Gastrocnemius medialis (tissue), 4 donors: ENCODE results near the gene GBA2. TPM values are rescaled to one million over a fixed set of nuclear protein-coding genes. Genes with fewer than 3 reads are reported as not detected.

Experiments
- ATAC-seq, 2 donors: fragments of 150-250 bp; one replicate each; pipeline ENCODE4 v1.9.1; 2016
- DNase-seq, 2 donors: peaks; one replicate each; pipeline ENCODE4 v3.0.0-alpha.2; 2019
- H3K27ac ChIP-seq, 4 donors: fragments of 200-600 bp; sonication (generic); 1 replicate in 1 of 4; 2 replicates in 3 of 4; pipeline ENCODE4 v1.5.1; 2016 to 2018; ENCODE audit warnings: mild to moderate bottlenecking in 2 of 4, moderate library complexity in 1 of 4
- H3K27me3 ChIP-seq, 3 donors: fragments of 200-600 bp; sonication (generic) in 2 of 3; 1 replicate in 1 of 3; 2 replicates in 2 of 3; pipeline versions ENCODE4 v1.5.1 to v1.6.0; 2016 to 2019; ENCODE audit warnings: mild to moderate bottlenecking in 1 of 3, moderate library complexity in 1 of 3
- H3K36me3 ChIP-seq, 2 donors: fragments of 200-600 bp; sonication (generic) in 1 of 2; one replicate each; pipeline ENCODE4 v1.5.1; 2017 to 2018
- H3K4me1 ChIP-seq, 2 donors: fragments of 200-600 bp; sonication (generic) in 1 of 2; one replicate each; pipeline ENCODE4 v1.5.1; 2016 to 2017; ENCODE audit warnings: mild to moderate bottlenecking in 2 of 2
- H3K4me3 ChIP-seq, 4 donors: fragments of 200-600 bp; sonication (generic) in 3 of 4; 1 replicate in 1 of 4; 2 replicates in 3 of 4; pipeline ENCODE4 v1.5.1; 2016 to 2019; ENCODE audit warnings: mild to moderate bottlenecking in 2 of 4
- H3K9me3 ChIP-seq, 3 donors: fragments of 200-600 bp; sonication (generic) in 2 of 3; 1 replicate in 1 of 3; 2 replicates in 2 of 3; pipeline ENCODE4 v1.5.1; 2016 to 2019
- POLR2A ChIP-seq, 2 donors: fragments of 450-650 bp; IDR thresholded peaks; one replicate each; pipeline ENCODE4 v1.6.1; 2017; ENCODE audit warnings: antibody characterized with exemption in 2 of 2, mild to moderate bottlenecking in 2 of 2, moderate library complexity in 2 of 2
- in situ Hi-C, 4 donors: fragments of 200-750 bp; cut with MboI; loops; one replicate each; pipeline versions ENCODE4 v1.15.0 to v1.8.0; 2017; ENCODE audit warnings: low sequenced_read_pairs in 4 of 4
- intact Hi-C: fragments of 100-400 bp; cut with DNase I; formaldehyde crosslinking; loops from one replicate; pipeline ENCODE4 v1.15.1; 2023; ENCODE audit warnings: low total_unique reads
- total RNA-seq, 4 donors: library from RNA; depleted of rRNA; stranded (reverse); fragments of >200 nt; gene quantifications; one replicate each; pipeline versions ENCODE4 v1.1.0 to v1.2.3, GENCODE V29; 2016
- TF ChIP-seq, protein P1 (sequence below), 5 experiments: fragments of 450-650 bp in 3 of 5; fragments of 200-600 bp in 2 of 5; sonication (generic) in 2 of 5; IDR thresholded peaks in 4 of 5; conservative IDR thresholded peaks in 1 of 5; 1 replicate in 4 of 5; 2 replicates in 1 of 5; pipeline ENCODE4 v1.5.1; 2016 to 2019; ENCODE audit warnings: antibody characterized with exemption in 5 of 5, mild to moderate bottlenecking in 3 of 5, moderate library complexity in 3 of 5

The GBA2 gene
- total RNA-seq, 4 donors from 2014 or later = 47.3 to 63.2 (median 51.4) TPM

DNA sequence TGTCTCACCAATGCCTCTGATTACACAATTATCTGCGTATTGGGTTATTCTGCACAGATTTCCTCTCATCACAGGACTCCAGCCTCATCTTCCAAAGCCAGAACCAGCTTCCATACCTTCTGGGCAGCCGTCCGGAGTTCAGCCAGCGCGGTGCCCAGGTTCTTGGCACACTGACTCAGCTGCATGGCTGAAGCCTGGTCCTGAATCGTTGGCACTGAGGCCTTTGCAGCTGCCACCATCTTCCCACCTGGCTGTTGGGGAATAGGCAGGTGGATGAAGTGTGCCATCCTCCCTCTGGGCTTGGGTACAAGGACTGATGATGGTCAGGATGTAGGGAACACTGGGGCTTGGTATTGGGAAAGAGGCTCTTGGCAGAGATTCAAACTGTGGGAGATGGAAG is 34.9 kb downstream of the GBA2 start:
- in situ Hi-C loops (no loop called here), intact Hi-C loops (no loop called here)
- Histone ChIP-seq H3K4me3 (no peak overlapping the region), H3K27ac (no peak overlapping the region), H3K9me3 (no peaks in the 10 kb centered on the region), H3K27me3 (no peaks in the 10 kb centered on the region), H3K4me1 (no peaks in the 10 kb centered on the region), H3K36me3 (peaks cover 4 to 95% of the 10 kb centered on the region in 2 donors)
- ATAC-seq (no peak), DNase-seq (no peak)
- TF ChIP-seq POLR2A (IDR thresholded peaks at IDR 0.05) = no peak
- TF ChIP-seq, protein P1, sequence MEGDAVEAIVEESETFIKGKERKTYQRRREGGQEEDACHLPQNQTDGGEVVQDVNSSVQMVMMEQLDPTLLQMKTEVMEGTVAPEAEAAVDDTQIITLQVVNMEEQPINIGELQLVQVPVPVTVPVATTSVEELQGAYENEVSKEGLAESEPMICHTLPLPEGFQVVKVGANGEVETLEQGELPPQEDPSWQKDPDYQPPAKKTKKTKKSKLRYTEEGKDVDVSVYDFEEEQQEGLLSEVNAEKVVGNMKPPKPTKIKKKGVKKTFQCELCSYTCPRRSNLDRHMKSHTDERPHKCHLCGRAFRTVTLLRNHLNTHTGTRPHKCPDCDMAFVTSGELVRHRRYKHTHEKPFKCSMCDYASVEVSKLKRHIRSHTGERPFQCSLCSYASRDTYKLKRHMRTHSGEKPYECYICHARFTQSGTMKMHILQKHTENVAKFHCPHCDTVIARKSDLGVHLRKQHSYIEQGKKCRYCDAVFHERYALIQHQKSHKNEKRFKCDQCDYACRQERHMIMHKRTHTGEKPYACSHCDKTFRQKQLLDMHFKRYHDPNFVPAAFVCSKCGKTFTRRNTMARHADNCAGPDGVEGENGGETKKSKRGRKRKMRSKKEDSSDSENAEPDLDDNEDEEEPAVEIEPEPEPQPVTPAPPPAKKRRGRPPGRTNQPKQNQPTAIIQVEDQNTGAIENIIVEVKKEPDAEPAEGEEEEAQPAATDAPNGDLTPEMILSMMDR (IDR thresholded peaks at IDR 0.05 in 4 of 5, conservative IDR thresholded peaks at IDR 0.05 in 1 of 5) = no peak

DNA sequence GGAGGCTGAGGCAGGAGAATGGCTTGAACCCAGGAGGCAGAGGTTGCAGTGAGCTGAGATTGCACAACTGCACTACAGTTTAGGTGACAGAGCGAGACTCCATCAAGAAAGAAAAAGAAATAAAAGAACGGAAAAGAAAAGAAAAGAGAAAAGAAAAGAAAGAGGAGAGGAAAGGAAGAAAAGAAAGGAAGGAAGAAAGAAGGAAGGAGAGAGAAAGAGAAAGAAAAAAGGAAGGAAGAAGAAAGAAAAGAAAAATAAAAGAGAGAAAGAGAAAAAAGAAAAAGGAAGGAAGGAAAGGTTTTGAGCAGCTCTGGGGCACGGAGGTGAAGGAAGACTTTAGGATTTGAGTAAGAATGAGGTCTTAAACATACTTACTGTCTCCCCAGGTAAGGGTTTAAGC is 35.5 kb downstream of the GBA2 start:
- Histone ChIP-seq H3K9me3 (no peaks in the 10 kb centered on the region), H3K27me3 (no peaks in the 10 kb centered on the region), H3K4me3 (no peak overlapping the region), H3K27ac (no peak overlapping the region), H3K36me3 (peaks cover 4 to 95% of the 10 kb centered on the region in 2 donors), H3K4me1 (no peaks in the 10 kb centered on the region)
- ATAC-seq (no peak), DNase-seq (no peak)
- TF ChIP-seq, protein P1 (IDR thresholded peaks at IDR 0.05 in 4 of 5, conservative IDR thresholded peaks at IDR 0.05 in 1 of 5) = no peak
- no peak for TF ChIP-seq POLR2A (IDR thresholded peaks at IDR 0.05)
- in situ Hi-C loops (no loop called here), intact Hi-C loops (no loop called here)

DNA sequence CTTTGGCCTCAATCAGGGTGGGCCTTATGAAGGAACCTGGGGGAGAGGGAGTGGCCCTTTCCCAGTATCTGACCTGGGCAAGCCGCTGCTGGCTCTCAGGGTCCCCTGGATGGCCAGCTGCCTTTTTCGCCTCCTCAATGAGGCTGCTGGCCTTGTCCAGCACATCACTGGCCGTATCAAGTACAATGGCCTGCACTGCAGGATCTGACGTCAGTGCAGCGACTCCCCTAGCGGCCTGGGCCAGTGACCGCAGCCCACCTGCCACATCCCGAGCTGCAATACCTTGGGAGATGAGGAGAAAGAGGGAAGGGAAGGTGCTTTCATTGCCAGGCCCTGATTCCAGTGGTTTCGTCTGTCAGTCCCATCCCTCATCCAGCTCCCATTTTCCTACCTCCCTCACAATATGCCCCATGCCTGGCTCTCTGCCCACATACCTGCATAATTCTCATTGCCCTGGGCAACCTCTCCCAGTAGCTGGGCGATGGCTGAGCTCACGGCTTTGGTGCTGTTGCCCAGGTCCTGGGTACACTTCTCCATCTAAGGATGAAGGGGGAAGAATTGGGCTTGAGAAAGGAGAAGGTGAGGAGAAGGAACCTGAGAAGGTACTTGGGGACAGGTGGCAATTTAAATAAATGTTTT is 36.1 kb downstream of the GBA2 start:
- intact Hi-C loops = no loop called here
- no peaks in the 10 kb centered on the region for H3K4me1 ChIP-seq
- H3K9me3 ChIP-seq = no peaks in the 10 kb centered on the region
- DNase-seq (no peak), ATAC-seq (no peak)
- no peak overlapping the region for H3K27ac ChIP-seq
- no peaks in the 10 kb centered on the region for H3K27me3 ChIP-seq
- H3K36me3 ChIP-seq = peaks cover 4 to 95% of the 10 kb centered on the region in 2 donors
- in situ Hi-C loops = no loop called here
- TF ChIP-seq POLR2A (IDR thresholded peaks at IDR 0.05) = no peak
- TF ChIP-seq, protein P1 (IDR thresholded peaks at IDR 0.05 in 4 of 5, conservative IDR thresholded peaks at IDR 0.05 in 1 of 5) = no peak
- H3K4me3 ChIP-seq = no peak overlapping the region

DNA sequence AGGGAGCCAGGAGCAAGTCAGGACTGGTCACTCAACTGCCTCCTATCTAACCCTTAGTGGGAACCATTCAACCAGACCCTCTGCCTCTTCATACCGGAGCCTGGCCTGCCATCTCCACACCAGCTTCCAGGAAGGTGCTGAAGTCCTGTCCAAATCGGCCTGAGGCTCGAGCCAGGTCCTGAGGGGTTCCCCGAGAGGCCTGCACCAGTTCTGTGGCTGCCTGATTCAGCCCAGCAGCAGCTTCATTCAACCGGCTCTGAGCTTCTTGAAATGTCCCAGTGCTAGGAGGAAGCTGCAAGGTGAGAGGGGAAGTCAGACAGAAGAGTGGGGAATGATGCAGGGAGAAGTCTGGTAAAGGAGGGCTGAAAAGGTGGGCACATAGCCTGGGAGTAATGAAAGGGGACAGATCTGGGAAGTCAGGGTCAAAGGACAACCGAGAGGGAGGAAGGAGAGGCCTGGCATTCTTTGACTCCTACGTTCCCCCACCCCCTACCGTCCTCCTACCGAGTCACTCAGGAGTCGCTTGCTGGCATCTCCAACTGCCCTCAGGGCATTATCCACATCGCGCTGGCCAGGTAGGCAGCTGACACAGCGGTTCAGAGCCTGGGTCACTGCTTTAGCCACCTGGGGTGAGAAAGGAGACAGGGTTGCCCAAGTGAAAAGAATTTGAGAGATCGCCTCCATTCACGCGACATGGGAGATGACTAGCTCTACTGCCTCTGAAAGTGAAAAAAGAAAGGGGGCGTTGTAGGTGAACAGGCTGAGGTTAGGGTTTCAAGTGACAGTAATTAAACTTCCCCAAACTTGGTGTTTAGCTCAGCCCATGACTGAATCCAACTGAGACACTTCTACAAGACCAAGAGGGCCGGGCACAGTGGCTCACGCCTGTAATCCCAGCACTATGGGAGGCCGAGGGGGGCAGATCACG is 37.3 kb downstream of the GBA2 start:
- no peak for ATAC-seq
- DNase-seq = no peak
- no peak for TF ChIP-seq POLR2A (IDR thresholded peaks at IDR 0.05)
- TF ChIP-seq, protein P1 (IDR thresholded peaks at IDR 0.05 in 4 of 5, conservative IDR thresholded peaks at IDR 0.05 in 1 of 5) = no peak
- Histone ChIP-seq H3K36me3 (peaks cover 3 to 95% of the 10 kb centered on the region in 2 donors), H3K27me3 (no peaks in the 10 kb centered on the region), H3K4me3 (no peak overlapping the region), H3K9me3 (no peaks in the 10 kb centered on the region), H3K27ac (no peak overlapping the region), H3K4me1 (no peaks in the 10 kb centered on the region)
- intact Hi-C loops = no loop called here
- in situ Hi-C loops = no loop called here
